ENCODE results near the gene ZNF839. TPM values are rescaled to one million over a fixed set of nuclear protein-coding genes. Genes with fewer than 3 reads are reported as not detected.

ZNF839 gene
- total and polyA plus RNA-seq, 8 donors: 5.5 to 116 (median 12.4) TPM

GRCh38 chr14:102377696-102378095 lies 58.1 kb downstream of the ZNF839 start:
- intact Hi-C loops (cut with DNase I; ENCODE audit: low total_unique reads): no loop called here
- TF ChIP-seq CTCF (IDR thresholded peaks at IDR 0.05): no peak
- no peak for TF ChIP-seq POLR2AphosphoS5 (IDR thresholded peaks at IDR 0.05)
- no peak for TF ChIP-seq EP300 (IDR thresholded peaks at IDR 0.05)
- TF ChIP-seq POLR2A (IDR thresholded peaks at IDR 0.05): no peak
- DNase-seq: no peak
- Histone ChIP-seq H3K4me1 (peaks cover 0 to 4% (median 0%) of the 10 kb centered on the region in 4 donors), H3K27ac (no peak overlapping the region), H3K36me3 (peaks cover 14 to 56% (median 44%) of the 10 kb centered on the region in 4 donors), H3K4me3 (no peak overlapping the region), H3K9me3 (no peaks in the 10 kb centered on the region), H3K27me3 (no peaks in the 10 kb centered on the region)

DNA sequence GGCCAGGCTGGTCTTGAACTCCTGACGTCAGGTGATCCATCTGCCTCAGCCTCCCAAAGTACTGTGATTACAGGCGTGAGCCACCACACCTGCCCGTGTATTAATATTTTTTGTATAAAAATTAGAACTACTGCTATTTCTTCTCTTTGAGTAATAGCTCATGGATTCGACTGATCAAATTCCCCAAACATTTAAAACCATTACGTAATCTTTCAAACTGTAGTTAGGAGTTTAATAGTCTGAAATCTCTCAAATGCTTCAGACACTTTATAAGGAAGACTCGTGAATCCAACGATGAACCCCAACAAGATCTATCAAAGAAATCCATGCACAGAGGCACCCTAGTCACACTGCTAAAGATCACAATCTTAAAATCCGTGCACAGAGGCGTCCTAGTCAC lies 59.3 kb downstream of the ZNF839 start:
- Histone ChIP-seq H3K4me1 (peaks cover 0 to 4% (median 0%) of the 10 kb centered on the region in 4 donors), H3K27ac (no peak overlapping the region), H3K9me3 (no peaks in the 10 kb centered on the region), H3K4me3 (no peak overlapping the region), H3K36me3 (peaks cover 14 to 62% (median 52%) of the 10 kb centered on the region in 4 donors), H3K27me3 (no peaks in the 10 kb centered on the region)
- WGBS, 5 donors: 95 to 98% (median 97%) methylated on average over 9 of the region's 9 CpGs
- TF ChIP-seq EP300 (IDR thresholded peaks at IDR 0.05) (no peak), POLR2AphosphoS5 (IDR thresholded peaks at IDR 0.05) (no peak), POLR2A (IDR thresholded peaks at IDR 0.05) (no peak), CTCF (IDR thresholded peaks at IDR 0.05) (no peak)
- no peak for DNase-seq
- intact Hi-C loops (cut with DNase I; ENCODE audit: low total_unique reads): no loop called here

DNA sequence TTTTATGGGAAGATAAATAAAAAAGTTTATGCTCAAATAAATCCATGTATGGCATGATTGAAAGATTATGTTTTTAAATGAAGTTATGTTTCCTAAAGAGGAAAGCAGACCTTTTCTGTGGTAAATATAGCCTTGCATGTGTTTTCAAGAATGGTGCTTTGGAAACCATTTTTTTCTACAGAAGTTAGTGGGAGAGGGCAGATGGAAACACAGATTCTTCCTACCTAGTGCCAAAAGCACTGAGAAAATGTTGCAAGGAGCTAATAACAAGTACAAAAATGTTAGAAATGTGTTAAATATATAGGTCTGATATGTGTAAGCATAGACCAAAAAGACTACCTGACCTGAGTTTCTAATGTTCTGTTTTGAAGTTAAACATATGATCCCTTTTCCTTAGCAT lies 67.5 kb downstream of the ZNF839 start:
- no peak overlapping the region for H3K4me3 ChIP-seq
- H3K9me3 ChIP-seq: no peaks in the 10 kb centered on the region
- TF ChIP-seq EP300 (IDR thresholded peaks at IDR 0.05): no peak
- no peak for TF ChIP-seq POLR2AphosphoS5 (IDR thresholded peaks at IDR 0.05)
- no peak for TF ChIP-seq POLR2A (IDR thresholded peaks at IDR 0.05)
- no peak for TF ChIP-seq CTCF (IDR thresholded peaks at IDR 0.05)
- no peaks in the 10 kb centered on the region for H3K27me3 ChIP-seq
- no peak for DNase-seq
- peaks cover 0 to 17% (median 7%) of the 10 kb centered on the region in 4 donors for H3K4me1 ChIP-seq
- intact Hi-C loops (cut with DNase I; ENCODE audit: low total_unique reads): no loop called here
- no peak overlapping the region for H3K27ac ChIP-seq
- peaks cover 0 to 42% (median 26%) of the 10 kb centered on the region in 4 donors for H3K36me3 ChIP-seq

DNA sequence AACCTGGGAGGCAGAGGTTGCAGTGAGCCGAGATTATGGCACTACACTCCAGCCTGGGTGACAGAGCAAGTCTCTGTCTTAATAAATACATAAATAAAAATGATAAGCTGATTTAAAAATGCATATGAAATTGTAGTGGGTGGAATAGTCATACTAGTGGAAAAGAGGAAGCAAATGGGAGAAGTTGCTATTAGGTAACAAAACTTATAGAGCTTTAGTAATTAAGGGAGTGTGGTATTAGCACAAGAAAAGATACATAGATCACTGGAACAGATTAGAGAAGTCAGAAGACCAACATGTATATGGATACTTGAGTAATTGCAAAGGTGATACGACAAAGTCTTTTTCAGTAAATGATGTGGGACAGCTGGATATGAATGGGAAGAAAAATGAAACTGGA lies 69.7 kb downstream of the ZNF839 start:
- intact Hi-C loops (cut with DNase I; ENCODE audit: low total_unique reads): no loop called here
- peaks cover 0 to 17% (median 7%) of the 10 kb centered on the region in 4 donors for H3K4me1 ChIP-seq
- TF ChIP-seq POLR2A (IDR thresholded peaks at IDR 0.05): no peak
- no peak for TF ChIP-seq POLR2AphosphoS5 (IDR thresholded peaks at IDR 0.05)
- no peak for TF ChIP-seq EP300 (IDR thresholded peaks at IDR 0.05)
- no peak for TF ChIP-seq CTCF (IDR thresholded peaks at IDR 0.05)
- H3K27ac ChIP-seq: peak overlapping the region in 1 of 5 donors; percentile 6
- DNase-seq: no peak
- WGBS, 5 donors: 84 to 93% (median 89%) methylated on average over 2 of the region's 2 CpGs
- no peaks in the 10 kb centered on the region for H3K9me3 ChIP-seq
- no peaks in the 10 kb centered on the region for H3K27me3 ChIP-seq
- H3K36me3 ChIP-seq: peaks cover 0 to 26% (median 13%) of the 10 kb centered on the region in 4 donors
- no peak overlapping the region for H3K4me3 ChIP-seq
